Hematopoietic multipotent progenitor cell treated with erythropoietin and hydrocortisone succinate and interleukin-3 and kit ligand, for 15 days (in vitro differentiated cells): Measurements from ENCODE around the gene SLC29A3.

Experiments used
- DNase-seq: peaks from one replicate; pipeline ENCODE4 v3.0.0-alpha.2; 2015; ENCODE audit warnings: low spot score

SLC29A3 gene

DNA sequence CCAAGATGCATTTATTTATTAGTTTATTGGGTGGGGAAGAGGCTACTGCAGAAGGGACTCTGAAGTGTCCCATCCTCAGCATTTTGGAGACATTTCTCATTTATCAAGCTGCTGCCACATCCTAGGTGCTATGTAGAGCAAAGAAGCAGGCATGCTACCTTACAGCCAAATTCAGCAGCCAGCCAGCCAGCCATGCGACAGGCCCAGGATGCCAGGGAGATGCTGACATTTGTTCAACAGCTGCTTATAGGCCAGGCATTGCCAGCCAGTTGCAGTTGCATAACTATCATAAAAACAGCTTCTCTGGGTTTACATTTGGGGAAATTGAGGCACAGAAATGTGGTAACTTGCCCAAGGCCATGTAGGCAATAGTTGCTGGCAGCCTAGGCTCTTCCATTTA, 2.3 kb downstream of the SLC29A3 start:
- no peak for DNase-seq

DNA sequence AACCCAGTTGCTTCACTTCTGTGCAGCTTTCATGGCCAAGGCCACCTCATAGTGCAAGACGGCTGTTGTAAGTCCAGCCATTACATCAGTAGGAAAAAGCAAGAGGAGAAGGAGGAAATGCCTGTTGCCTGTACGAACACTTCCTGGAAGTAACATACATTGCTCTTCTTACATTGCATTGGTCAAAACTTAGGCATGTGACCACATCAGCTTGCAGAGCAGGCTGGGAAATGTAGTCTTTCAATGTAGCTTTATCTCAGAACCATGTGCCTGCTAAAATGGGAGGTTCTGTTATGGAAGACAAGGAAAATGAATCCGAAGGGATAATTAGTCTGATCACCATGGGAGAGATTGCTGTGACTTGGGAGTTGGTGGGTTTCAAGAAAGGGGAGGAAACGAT, 4.3 kb downstream of the SLC29A3 start:
- DNase-seq = peak; percentile 28

DNA sequence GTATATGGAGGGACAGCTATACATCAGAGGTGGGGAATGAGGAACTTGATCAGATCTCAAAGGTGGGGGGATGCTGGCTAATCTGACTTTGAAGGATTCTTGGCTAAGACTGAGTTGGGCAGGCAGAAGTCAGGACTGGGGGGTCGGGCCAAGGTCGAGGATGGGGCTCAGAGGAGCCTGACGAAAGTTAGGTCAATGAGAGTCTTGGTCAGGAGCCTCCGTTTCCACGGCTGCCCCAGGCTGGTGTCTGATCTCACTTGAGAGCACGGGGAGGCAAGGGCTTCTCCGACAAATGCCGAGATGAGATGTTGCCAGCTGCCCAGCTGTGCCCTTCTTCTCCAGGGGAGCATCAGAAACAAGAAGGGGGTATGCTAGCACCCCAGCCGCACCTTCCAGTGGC, 5.7 kb downstream of the SLC29A3 start:
- DNase-seq = no peak

DNA sequence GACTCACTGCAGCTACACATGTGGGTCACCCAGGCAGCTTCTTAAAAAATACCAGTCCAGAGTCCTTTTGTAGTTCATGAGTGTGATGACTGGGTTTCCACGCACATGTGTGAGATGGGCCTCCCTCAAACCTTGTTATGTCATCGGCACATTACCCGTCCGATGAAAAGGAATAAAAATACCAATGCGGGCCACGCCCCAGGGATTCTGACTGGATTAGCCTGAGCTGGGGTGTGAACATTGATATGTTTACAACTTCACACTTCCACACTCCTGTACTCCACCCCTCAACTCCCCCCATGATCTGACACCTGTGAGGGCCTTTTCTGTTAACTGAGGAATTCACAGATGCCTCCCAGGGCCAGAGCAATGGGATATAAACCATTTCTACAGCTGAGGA, 6.2 kb downstream of the SLC29A3 start:
- DNase-seq = no peak

DNA sequence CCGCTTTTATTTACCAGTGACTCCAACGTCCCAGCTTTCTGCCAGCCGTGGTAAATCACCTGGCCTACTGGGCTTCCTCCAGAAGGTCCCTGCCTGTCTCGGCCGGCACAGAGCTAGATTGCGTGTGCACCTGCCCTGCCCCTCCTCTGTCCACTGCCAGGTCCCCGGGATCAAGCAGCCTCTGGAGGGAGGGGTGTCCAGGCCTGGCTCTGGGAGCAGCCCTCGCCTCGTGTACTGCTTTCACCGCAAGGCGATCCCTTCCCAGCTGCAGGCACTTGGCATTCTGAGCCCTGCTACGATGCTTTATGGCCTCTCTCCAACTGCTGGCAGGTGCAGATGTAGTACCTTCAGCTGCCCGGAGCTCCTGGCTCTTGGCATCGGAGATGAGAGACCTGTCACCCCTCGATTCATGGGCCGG, 7.4 kb downstream of the SLC29A3 start:
- no peak for DNase-seq

DNA sequence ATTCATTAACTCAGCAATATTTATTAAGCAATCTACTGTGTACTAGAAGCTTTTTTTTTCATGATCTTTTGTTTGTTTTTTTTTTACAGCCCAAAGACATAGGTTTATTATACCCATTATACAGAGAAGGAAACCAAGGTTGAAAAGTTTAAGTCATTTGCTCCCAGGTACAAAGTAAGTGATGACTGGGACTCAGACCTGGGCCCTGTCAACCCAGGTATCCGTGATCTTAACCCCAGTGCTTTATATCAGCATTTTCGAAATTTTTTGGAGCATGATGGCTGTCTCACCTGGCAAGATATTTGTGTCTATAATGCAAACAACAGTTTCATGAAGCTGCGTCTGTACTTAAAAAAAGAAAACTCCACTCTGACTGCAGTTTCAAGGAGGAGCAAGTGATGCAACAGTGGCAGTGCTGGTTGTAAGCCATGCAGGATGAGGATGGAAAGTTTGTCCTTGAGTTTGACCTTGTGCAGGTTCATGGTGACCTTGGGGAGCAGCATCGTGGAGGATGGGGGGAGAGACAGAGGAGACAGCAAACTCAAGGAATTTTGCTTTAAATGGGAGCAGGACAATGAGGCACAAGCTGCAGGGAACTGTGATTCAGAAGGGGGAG, 11.8 kb downstream of the SLC29A3 start:
- DNase-seq = no peak

DNA sequence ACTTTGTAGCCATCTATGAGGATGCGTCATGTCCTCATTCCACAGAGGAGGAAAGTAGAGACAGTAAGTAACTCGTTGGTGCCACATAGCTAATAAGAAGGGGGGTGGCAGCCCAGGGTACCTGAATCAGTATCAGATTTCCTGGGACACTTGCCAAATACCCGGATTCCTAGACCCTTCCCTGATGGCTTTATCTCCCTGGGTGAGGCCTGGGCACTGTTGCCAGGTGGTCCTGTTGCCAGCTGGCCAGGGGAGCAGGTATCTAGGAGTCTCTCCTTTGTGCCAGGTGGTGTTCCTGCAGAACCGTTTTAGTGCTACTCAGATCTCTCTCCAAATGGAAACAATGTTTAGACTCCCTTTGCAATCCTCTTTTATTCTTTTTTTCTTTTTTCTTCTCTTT, 12.7 kb downstream of the SLC29A3 start:
- DNase-seq = no peak

DNA sequence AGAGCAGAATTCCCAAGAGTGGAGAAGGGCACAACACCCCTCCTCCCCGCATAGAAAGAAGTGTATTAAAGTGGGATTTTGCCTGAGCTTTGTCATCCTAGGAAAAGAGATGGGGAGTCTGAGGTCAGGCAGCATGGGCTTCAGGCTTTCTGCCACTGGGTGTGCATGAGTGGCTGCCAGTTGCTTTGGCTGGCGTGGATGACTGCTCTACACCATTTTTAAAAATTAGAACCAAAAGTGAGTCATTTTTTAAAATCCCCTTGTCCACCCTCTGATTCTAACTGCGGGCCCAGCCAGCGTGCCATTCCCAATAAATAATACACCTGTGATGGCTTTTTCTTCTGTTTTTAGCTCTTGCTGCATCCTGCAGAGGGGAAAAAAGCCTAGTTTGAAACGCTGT, 13.4 kb downstream of the SLC29A3 start:
- no peak for DNase-seq

DNA sequence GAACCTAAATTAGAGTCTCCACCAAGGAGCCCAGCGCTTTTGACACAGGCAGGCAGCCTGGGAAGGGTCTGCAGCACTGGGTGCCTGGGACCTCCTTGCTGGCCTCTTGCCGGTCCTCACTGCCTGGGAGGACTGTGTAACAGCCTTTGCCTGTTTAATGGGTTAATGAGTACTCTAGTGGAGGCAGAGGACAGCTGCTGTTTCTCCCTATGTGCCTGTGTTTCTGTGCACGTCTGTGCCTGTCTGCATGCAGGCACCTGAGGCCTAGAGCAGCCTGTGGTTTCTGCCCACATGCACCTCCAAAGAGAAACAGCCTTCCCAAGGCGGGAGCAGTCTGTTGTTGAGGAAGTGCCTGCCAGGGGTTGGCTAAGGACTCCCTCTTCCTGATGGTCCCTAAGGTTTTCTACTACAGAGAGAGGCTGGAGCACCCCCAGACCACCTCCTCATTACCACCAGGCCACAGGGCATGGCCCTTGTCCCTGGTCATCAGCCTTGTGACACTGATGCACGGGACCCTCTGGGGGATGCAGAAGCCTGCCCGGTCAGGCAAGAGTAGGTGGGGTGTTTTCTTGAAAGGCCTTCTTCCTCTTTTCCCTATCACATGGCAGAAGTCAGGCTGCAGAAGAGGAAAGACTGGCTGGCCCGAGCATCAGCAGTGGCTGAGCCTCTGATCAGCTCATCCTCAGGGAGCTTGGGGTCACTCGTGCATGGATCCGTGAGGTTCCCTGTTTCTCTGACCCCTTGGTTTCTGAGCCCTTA, 14.2 kb downstream of the SLC29A3 start:
- DNase-seq = no peak

DNA sequence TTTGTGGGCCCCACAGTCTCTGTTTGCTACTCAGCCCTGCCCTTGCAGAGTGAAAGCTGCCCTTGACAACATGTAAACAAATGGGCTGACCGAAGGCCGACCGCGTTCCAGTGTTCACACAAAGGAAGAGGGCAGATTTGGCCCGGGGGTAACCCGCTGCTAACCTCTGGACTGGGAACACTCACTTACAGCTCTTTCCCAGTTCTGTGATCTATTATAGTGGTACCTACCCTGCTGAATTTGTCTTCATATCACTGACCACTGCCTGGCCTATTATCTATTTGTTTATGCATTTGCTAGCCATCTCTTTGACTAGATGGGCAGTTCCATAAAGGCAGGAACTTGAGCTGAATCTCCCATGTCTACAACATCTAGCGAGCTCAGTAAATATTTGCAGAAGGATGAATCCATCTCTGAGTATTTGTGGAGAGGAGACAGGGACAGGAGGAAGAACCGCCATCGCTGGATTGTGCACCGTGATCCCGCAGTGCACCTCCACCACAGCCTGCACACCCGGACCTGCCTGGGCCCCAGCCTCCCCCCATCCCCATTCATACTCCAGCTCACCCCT, 15.2 kb downstream of the SLC29A3 start:
- DNase-seq = no peak

DNA sequence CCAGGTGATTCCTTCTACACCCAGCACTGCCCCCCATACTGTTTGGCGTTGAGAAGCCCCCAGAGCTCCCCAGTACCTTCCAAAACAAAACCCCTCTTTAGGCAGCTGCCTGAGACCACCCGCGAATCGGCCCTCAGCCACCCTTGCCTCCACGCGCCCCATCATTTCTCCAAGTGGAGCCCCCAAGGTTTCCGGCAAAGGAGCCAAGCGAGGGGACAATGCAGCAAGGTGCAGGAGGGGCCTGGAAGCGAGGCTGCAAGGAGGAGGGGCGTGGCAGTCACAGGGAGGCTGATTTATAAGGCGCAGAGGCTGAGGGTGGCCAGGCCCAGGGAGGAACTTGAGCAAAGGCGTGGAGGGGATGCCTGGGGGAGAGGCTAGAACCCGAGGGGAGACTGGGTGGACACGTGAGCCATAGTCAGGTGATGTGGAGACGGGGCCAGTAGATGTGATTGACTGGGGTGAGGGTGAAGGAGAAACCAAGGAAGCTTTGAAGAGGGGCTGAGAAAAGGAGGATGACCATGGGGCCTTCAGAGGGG, 16.2 kb downstream of the SLC29A3 start:
- no peak for DNase-seq

DNA sequence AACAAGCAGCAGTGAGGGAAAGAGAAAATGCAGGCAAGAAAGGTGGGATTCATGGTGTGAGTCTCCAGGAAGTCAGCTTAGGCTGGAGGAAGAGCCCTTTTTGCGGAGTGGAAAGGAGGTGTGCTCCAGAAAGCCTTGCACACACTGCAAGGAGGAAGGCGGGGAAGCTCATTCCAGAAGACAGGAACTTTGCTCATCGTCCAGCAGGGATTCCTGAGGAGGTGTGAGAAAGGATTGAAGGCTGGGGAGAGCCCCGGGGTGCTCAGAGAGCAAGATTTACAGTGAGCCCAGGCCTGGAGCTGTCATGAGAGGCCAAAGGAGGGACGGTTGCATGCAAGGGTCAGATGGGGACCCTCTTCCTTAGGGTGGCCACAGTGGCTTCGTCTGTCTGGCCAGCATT, 17.6 kb downstream of the SLC29A3 start:
- no peak for DNase-seq

DNA sequence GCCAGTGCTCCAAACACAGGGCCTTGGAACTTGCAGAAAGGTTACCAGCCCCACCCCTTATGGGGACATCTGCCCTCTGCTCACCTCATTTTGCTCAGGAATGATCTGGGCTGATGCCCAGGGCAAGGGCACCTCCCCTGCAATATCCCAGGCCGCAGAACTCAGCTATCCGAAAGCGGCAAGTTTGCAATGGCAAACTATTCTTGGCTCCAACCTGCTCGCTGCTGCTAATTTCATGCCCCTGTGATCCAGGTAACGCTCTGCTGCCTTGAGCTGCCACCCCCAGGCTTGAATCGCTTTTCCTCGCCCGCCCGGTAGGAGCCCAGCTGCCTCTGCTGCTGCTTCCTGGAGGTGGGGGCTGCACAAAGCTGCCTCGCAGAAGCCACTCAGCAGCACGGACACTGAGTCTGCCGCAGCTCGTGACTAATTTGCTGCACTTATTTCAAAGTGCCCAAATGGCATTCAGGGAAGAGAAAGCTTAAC, 18.2 kb downstream of the SLC29A3 start:
- no peak for DNase-seq

DNA sequence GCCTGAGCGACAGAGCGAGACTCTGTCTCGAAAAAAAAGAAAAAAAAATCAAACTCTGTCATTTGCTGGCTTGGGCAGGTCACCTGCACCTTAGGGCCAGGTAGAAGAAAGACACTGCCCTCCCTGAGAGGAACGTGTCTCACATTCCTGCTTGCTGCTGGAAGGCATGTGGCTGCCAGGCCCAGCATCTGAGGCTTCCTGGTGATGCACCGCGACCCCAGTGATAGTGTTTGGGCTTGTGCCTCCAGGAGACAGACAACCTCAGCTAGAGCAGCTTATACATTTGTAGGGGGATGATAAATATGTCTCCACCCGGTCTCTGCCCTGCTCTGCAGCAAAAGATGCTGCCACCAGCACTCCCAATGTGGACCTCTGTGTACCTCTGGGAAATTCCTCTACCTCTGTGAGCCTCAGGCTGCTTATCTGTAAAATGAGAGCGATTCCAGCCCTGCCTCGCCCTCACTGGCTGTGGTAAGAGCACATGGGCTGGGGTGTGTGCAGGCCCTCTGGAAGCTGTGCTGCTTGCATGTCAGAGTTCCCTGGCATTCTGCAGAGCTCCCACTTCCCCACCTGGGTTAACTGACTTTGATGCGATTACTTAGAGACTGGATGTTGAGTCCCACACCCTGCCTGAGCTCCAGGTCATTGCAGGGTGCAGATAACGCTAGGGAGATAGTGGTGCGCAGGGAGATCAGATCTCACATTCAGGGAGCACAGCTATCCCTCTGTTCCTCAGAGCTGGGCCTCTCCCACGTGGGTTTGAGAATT, 19.9 kb downstream of the SLC29A3 start:
- DNase-seq = no peak

DNA sequence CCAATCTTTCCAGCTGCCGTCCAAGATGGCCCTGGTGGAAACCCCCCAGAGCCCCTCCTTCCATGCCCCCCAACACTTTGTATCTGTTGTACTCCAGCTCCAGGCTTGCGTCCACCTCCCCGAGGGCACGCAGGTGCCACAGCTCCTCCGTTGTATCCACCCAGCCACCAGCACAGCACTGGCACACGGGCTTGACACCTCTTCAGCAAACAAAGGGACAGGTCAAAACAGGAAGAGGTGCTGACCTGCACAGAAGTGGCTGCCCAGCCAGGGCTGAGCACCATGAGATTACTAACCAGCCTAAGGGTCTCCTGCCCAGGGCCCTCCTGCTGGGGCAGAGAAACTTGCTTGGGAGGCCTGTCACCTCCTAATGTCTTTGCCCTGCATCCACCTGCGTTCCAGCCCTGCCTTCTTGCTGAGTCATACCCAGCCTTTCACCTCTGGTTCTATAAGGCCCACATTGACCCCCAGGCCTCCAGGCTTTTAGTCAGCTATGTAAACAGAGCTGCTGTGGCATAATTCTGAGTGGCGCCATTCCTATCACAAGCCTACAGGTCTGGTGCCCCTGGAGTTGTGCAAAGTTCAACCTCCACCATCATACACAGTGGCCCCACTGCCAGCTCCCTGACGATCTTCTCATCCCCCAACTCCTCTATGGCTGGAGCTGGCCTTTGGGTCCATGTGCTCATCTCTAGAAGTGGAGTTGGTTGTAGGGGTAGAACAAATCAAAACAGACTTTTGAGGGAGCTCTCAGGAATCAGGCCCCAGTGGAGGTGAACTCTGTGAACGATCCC, 20.9 kb downstream of the SLC29A3 start:
- DNase-seq = no peak

DNA sequence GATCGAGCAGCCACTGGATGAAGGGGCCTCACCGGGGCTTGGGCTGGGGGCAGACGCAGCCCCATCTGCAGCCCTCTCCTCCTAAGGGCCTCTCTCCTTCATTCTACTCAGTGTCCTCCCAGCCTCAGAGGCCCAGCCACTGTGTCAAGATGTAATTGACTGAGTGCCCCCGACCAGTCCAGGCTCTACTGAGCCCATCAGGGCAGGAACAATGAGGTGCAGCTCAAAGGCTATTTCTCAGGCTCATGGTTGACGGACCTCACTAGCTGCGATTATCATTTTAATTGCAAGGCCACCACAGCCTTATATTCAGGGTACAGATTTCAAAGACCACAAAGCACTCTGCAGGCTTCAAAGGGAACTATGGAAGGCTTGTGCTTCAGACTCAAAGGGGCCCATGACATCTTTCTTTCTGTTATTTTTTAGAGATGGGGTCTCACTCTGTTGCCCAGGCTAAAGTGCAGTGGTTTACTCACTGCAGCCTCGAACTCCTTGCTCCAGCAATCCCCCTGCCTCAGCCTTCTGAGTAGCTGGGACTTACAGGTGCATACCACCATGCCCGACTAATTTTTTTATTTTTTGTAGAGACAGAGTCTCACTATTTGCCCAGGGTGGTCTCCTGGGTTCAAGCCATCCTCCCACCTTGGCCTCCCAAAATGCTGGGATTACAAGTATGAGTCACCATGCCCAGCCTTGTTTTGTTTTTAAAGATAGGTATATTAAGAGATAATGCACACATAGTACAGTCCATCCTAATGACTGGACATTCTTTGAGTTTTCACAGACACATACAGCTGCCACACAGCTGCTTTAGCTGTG, 23.7 kb downstream of the SLC29A3 start:
- no peak for DNase-seq

DNA sequence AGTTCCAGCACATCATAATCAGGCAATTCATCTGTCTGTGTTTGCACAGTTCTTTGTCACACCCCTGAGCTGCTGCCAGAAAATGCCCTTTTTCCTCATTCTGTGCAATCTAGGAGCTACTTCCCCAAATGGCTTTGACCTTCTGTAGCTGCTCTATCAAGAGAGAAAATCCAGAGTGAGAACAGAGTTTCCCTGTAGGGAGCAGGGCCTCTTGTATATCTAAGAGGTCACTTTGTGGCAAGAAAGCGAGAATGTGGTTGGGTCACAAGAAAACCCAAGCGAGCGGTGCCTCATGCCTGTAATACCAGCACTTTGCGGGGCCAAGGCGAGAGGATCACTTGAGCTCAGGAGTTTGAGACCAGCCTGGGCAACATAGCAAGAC, 24.3 kb downstream of the SLC29A3 start:
- DNase-seq = no peak

DNA sequence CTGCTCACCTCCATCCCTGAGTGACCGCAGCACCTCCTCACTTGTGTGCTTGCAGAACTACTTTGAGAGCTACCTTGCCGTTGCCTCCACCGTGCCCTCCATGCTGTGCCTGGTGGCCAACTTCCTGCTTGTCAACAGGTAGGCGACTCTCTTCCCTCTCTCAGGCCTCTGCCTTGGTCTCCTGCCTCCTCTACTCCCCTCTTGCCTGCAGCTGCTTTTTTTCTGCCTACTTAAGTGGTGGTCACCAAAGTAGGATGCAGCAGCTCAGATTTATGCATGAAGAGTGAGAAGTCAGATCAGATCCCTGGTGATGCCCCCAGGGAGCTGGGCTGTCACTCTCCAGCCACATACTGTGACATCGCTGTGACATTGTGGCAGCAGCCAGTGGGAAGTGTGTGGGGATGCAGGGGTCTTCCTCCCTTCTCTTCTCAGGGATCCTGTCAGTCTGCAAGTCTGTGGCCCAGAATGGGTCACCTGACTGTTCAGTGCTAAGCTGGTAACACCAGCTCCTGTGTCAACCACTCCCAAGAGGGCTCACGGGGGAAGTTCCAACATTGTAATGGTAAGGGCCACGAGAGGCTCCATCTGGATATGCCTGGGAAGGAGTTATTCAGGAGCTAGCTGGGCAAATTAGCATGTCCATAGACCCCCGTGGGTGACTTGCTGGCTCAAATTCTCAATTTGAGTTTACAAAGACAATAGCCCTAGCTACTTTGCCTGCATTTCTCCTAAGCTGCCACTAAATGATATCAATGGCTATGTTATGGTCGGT, 25.3 kb downstream of the SLC29A3 start:
- no peak for DNase-seq

DNA sequence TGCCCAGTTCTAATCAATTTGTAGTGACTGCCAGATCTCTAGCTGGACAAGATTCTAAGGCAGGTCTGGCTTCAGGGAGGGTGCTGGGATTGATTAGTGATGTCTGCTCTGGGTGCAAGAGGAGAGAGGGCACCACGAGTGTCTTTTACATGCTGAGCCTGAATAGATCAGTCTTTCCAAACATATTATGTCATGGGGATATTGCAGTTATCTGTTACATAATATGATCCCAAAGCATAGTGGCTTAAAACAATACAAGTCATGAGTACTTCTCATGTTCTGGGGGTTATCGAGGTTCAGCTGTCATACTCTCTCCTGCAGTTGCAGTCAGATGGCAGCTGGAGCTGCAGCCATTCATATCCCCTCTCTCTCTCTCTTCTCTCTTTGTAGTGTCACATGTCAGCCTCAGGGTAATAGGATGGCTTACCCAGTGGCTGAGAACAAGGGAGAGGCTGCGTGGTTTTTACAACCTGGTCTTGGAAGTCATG, 26.0 kb downstream of the SLC29A3 start:
- no peak for DNase-seq

DNA sequence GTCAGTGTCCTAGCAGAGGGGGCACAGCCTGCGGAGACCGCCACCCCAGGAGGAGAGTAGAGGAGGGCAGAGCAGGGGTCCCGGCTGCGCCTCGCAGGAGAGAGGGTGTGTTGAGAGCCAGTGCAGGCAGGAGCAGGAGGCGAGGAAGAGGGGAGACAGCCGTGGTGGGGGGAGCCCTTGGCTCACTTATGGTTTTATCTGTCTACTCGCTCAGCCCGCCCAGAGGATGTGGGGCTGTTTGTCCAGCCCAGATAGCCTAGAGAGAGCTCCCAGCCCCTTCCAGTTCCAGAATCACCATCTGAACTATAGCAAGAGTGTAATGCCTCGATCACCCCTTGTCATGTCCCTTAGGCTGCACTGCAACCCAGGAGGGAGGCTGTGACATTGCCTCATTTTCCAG, 26.6 kb downstream of the SLC29A3 start:
- DNase-seq = no peak
